HG03378 (cell line): ENCODE measurements around the gene PPM1N.

Experiments used
- ATAC-seq: cut with Tn5 transposase; IDR thresholded peaks from one replicate; pipeline ENCODE4 v1.9.1; 2021; ENCODE audit warnings: mild to moderate bottlenecking, moderate library complexity; ENCODE audit not compliant: unreplicated experiment

Gene PPM1N

GRCh38 chr19:45528149-45528743 lies 30.0 kb downstream of the PPM1N start:
- ATAC-seq = no peak

- ATAC-seq = no peak
These were observed 30.6 kb downstream of the PPM1N start for GRCh38 chr19:45528744-45529419.

GRCh38 chr19:45529420-45529785 lies 31.2 kb downstream of the PPM1N start:
- no peak for ATAC-seq

- ATAC-seq = no peak
These were observed 33.1 kb downstream of the PPM1N start for GRCh38 chr19:45531349-45531748.

- ATAC-seq = no peak
These were observed 41.2 kb downstream of the PPM1N start for GRCh38 chr19:45539459-45539858.

- no peak for ATAC-seq
These were observed 44.0 kb downstream of the PPM1N start for GRCh38 chr19:45542234-45542668.

- ATAC-seq = no peak
These were observed 49.0 kb downstream of the PPM1N start for GRCh38 chr19:45547211-45547770.

GRCh38 chr19:45547965-45548609 lies 49.8 kb downstream of the PPM1N start:
- ATAC-seq = no peak
